ENCODE data around the gene SAP25. TPM values are rescaled to one million over a fixed set of nuclear protein-coding genes. Genes with fewer than 3 reads are reported as not detected.
"Not testable (repeated sequence)": the region's sequence is repeated elsewhere in the genome, so short reads cannot be mapped to it uniquely, and the experiment has no call there.

Gene SAP25
- total RNA-seq, 2 donors from 2014 or later: 2.5 to 19.5 TPM

- DNase-seq (ENCODE audit: low spot score): no peak
- no peak overlapping the region for H3K27ac ChIP-seq
- intact Hi-C loops (cut with DNase I): no loop called here
- H3K36me3 ChIP-seq: peaks cover 0 to 11% of the 10 kb centered on the region in 2 donors
- H3K4me3 ChIP-seq: no peak overlapping the region
- no peaks in the 10 kb centered on the region for H3K27me3 ChIP-seq (replicated peaks; ENCODE audit: insufficient read depth)
- H3K9me3 ChIP-seq: no peaks in the 10 kb centered on the region
- no peaks in the 10 kb centered on the region for H3K4me1 ChIP-seq (replicated peaks)
- 75% methylated on average over 4 of the region's 4 CpGs for WGBS
- TF ChIP-seq POLR2AphosphoS5 (IDR thresholded peaks at IDR 0.05): no peak
These were observed 14.6 kb downstream of the SAP25 start for GRCh38 chr7:100559127-100559526.

- DNase-seq (ENCODE audit: low spot score): no peak
- Histone ChIP-seq H3K36me3 (peaks cover 0 to 11% of the 10 kb centered on the region in 2 donors), H3K4me1 (replicated peaks) (no peaks in the 10 kb centered on the region), H3K27ac (no peak overlapping the region), H3K9me3 (no peaks in the 10 kb centered on the region), H3K4me3 (no peak overlapping the region), H3K27me3 (replicated peaks; ENCODE audit: insufficient read depth) (no peaks in the 10 kb centered on the region)
- intact Hi-C loops (cut with DNase I): no loop called here
- 85% methylated on average over 4 of the region's 4 CpGs for WGBS
- no peak for TF ChIP-seq POLR2A (IDR thresholded peaks at IDR 0.05)
- TF ChIP-seq CTCF (IDR thresholded peaks at IDR 0.05): no peak
- no peak for TF ChIP-seq POLR2AphosphoS5 (IDR thresholded peaks at IDR 0.05)
These were observed 17.2 kb downstream of the SAP25 start for GRCh38 chr7:100556541-100556940.

GRCh38 chr7:100555701-100556100 lies 18.0 kb downstream of the SAP25 start:
- 75% methylated on average over 5 of the region's 5 CpGs for WGBS
- Histone ChIP-seq H3K36me3 (peaks cover 0 to 11% of the 10 kb centered on the region in 2 donors), H3K9me3 (no peaks in the 10 kb centered on the region), H3K4me3 (no peak overlapping the region), H3K4me1 (replicated peaks) (no peaks in the 10 kb centered on the region), H3K27me3 (replicated peaks; ENCODE audit: insufficient read depth) (no peaks in the 10 kb centered on the region), H3K27ac (no peak overlapping the region)
- no peak for DNase-seq (ENCODE audit: low spot score)
- TF ChIP-seq CTCF (IDR thresholded peaks at IDR 0.05) (no peak), POLR2A (IDR thresholded peaks at IDR 0.05) (no peak), POLR2AphosphoS5 (IDR thresholded peaks at IDR 0.05) (no peak)
- intact Hi-C loops (cut with DNase I): no loop called here

- DNase-seq (ENCODE audit: low spot score): no peak
- Histone ChIP-seq H3K9me3 (no peaks in the 10 kb centered on the region), H3K4me1 (replicated peaks) (peaks cover 4% of the 10 kb centered on the region), H3K27ac (no peak overlapping the region), H3K27me3 (replicated peaks; ENCODE audit: insufficient read depth) (no peaks in the 10 kb centered on the region), H3K4me3 (no peak overlapping the region), H3K36me3 (peaks cover 0 to 11% of the 10 kb centered on the region in 2 donors)
- 96% methylated on average over 3 of the region's 3 CpGs for WGBS
- no peak for TF ChIP-seq POLR2AphosphoS5 (IDR thresholded peaks at IDR 0.05)
- TF ChIP-seq CTCF (IDR thresholded peaks at IDR 0.05): no peak
- TF ChIP-seq POLR2A (IDR thresholded peaks at IDR 0.05): no peak
- intact Hi-C loops (cut with DNase I): no loop called here
These were observed 20.7 kb downstream of the SAP25 start for GRCh38 chr7:100553032-100553431.

- intact Hi-C loops (cut with DNase I): no loop called here
- DNase-seq (ENCODE audit: low spot score): no peak
- TF ChIP-seq POLR2A (IDR thresholded peaks at IDR 0.05) (no peak), POLR2AphosphoS5 (IDR thresholded peaks at IDR 0.05) (no peak), CTCF (IDR thresholded peaks at IDR 0.05) (no peak)
- no peak overlapping the region for H3K27ac ChIP-seq
- WGBS: 98% methylated on average over 2 of the region's 2 CpGs
- H3K9me3 ChIP-seq: no peaks in the 10 kb centered on the region
- H3K36me3 ChIP-seq: peaks cover 0 to 11% of the 10 kb centered on the region in 2 donors
- no peak overlapping the region for H3K4me3 ChIP-seq
- no peaks in the 10 kb centered on the region for H3K27me3 ChIP-seq (replicated peaks; ENCODE audit: insufficient read depth)
- peaks cover 9% of the 10 kb centered on the region for H3K4me1 ChIP-seq (replicated peaks)
These were observed 21.2 kb downstream of the SAP25 start for GRCh38 chr7:100552532-100552931.

GRCh38 chr7:100548446-100548845 lies 25.3 kb downstream of the SAP25 start:
- Histone ChIP-seq H3K27ac (peak overlapping the region; percentile 93 to 94), H3K4me1 (replicated peaks) (peaks cover 44% of the 10 kb centered on the region)
- intact Hi-C loops (cut with DNase I); H3K4me3 ChIP-seq; H3K9me3 ChIP-seq; H3K36me3 ChIP-seq; DNase-seq (ENCODE audit: low spot score); H3K27me3 ChIP-seq (replicated peaks; ENCODE audit: insufficient read depth): not testable (repeated sequence)
- WGBS: 79% methylated on average over 5 of the region's 5 CpGs

Measured in prostate gland (tissue), 2 donors.